Activated CD4-positive, alpha-beta T cell treated with anti-CD3 and anti-CD28 coated beads for 1 hour (primary cell): Measurements from ENCODE around the gene SPIN1.

Experiments used
- DNase-seq: peaks from one replicate; pipeline ENCODE4 v3.0.0-alpha.2; 2020

SPIN1 gene

GRCh38 chr9:88390371-88390990 is 2.2 kb downstream of the SPIN1 start:
- DNase-seq: no peak

GRCh38 chr9:88391236-88391635 is 3.0 kb downstream of the SPIN1 start:
- no peak for DNase-seq

GRCh38 chr9:88391921-88392320 is 3.7 kb downstream of the SPIN1 start:
- no peak for DNase-seq

GRCh38 chr9:88392549-88392948 is 4.3 kb downstream of the SPIN1 start:
- DNase-seq: no peak

- DNase-seq: no peak
Observed at GRCh38 chr9:88396836-88397577, 8.8 kb downstream of the SPIN1 start.

GRCh38 chr9:88398016-88398415 is 9.8 kb downstream of the SPIN1 start:
- no peak for DNase-seq

- no peak for DNase-seq
Observed at GRCh38 chr9:88399966-88400365, 11.7 kb downstream of the SPIN1 start.

- DNase-seq: no peak
Observed at GRCh38 chr9:88403340-88403739, 15.1 kb downstream of the SPIN1 start.

GRCh38 chr9:88406051-88406450 is 17.8 kb downstream of the SPIN1 start:
- no peak for DNase-seq

- DNase-seq: no peak
Observed at GRCh38 chr9:88411471-88411870, 23.2 kb downstream of the SPIN1 start.

GRCh38 chr9:88414298-88414697 is 26.1 kb downstream of the SPIN1 start:
- no peak for DNase-seq

GRCh38 chr9:88418025-88418424 is 29.8 kb downstream of the SPIN1 start:
- DNase-seq: no peak

- no peak for DNase-seq
Observed at GRCh38 chr9:88418715-88419540, 30.7 kb downstream of the SPIN1 start.

GRCh38 chr9:88420227-88420626 is 32.0 kb downstream of the SPIN1 start:
- DNase-seq: no peak

GRCh38 chr9:88421348-88421747 is 33.1 kb downstream of the SPIN1 start:
- no peak for DNase-seq

GRCh38 chr9:88425538-88425950 is 37.3 kb downstream of the SPIN1 start:
- no peak for DNase-seq

- no peak for DNase-seq
Observed at GRCh38 chr9:88426651-88427050, 38.4 kb downstream of the SPIN1 start.

- no peak for DNase-seq
Observed at GRCh38 chr9:88429595-88430430, 41.6 kb downstream of the SPIN1 start.

- DNase-seq: no peak
Observed at GRCh38 chr9:88433583-88434255, 45.5 kb downstream of the SPIN1 start.

- no peak for DNase-seq
Observed at GRCh38 chr9:88435336-88435735, 47.1 kb downstream of the SPIN1 start.

- no peak for DNase-seq
Observed at GRCh38 chr9:88436379-88436778, 48.1 kb downstream of the SPIN1 start.
